MCF 10A (cell line): ENCODE results near the gene RIOK1. TPM values are rescaled to one million over a fixed set of nuclear protein-coding genes. Genes with fewer than 3 reads are reported as not detected.
"Not testable (repeated sequence)": the region's sequence is repeated elsewhere in the genome, so short reads cannot be mapped to it uniquely, and the experiment has no call there.

Experiments
- BruUV-seq: library from RNA; stranded (reverse); fragments of 400-500 nt; replicated peaks from 2 replicates; lab custom pipeline; 2021; lab: Mats Ljungman, UMichigan
- CTCF ChIA-PET: fragments of 300-600 bp; sonication (Branson Sonifier 250); formaldehyde crosslinking; extraction: SDS; loops from one replicate; lab custom pipeline; 2021; ENCODE audit warnings: antibody characterized with exemption, inconsistent platforms; lab: Yijun Ruan, JAX
- POLR2A ChIA-PET: fragments of 300-600, 350-650 bp; sonication (Branson Sonifier 250); formaldehyde crosslinking; extraction: SDS; loops from one replicate; lab custom pipeline; 2020; ENCODE audit warnings: antibody characterized with exemption, inconsistent platforms; lab: Yijun Ruan, JAX
- DNase-seq: peaks from one replicate; pipeline ENCODE4 v3.0.0-alpha.2; 2018; ENCODE audit not compliant: unreplicated experiment
- H3K27ac Mint-ChIP-seq: one replicate; pipeline ENCODE4 v1.8.0; 2022; ENCODE audit warnings: mild to moderate bottlenecking, low read depth, mixed read lengths; ENCODE audit not compliant: unreplicated experiment
- H3K27me3 Mint-ChIP-seq: one replicate; pipeline ENCODE4 v1.8.0; 2022; ENCODE audit warnings: mixed read lengths; ENCODE audit not compliant: insufficient read depth, unreplicated experiment
- H3K36me3 Mint-ChIP-seq: one replicate; pipeline ENCODE4 v1.8.0; 2022; ENCODE audit warnings: mild to moderate bottlenecking, moderate library complexity, mixed read lengths; ENCODE audit not compliant: insufficient read depth, unreplicated experiment
- H3K4me1 Mint-ChIP-seq: one replicate; pipeline ENCODE4 v1.8.0; 2022; ENCODE audit warnings: mixed read lengths; ENCODE audit not compliant: insufficient read depth, unreplicated experiment
- H3K4me3 Mint-ChIP-seq: one replicate; pipeline ENCODE4 v1.8.0; 2022; ENCODE audit warnings: mild to moderate bottlenecking, moderate library complexity, mixed read lengths; ENCODE audit not compliant: unreplicated experiment
- H3K9me3 Mint-ChIP-seq: one replicate; pipeline ENCODE4 v1.8.0; 2022; ENCODE audit warnings: mixed read lengths; ENCODE audit not compliant: unreplicated experiment
- CTCF ChIP-seq: fragments of 200-600 bp; IDR thresholded peaks from one replicate; pipeline ENCODE4 v1.8.0; 2022; ENCODE audit warnings: antibody characterized with exemption, mild to moderate bottlenecking; ENCODE audit not compliant: unreplicated experiment
- intact Hi-C: fragments of 100-400 bp; cut with micrococcal nuclease; formaldehyde crosslinking; loops from 2 replicates; pipeline ENCODE4 v1.14.1; 2022
- total RNA-seq: library from RNA; stranded (reverse); gene quantifications from 2 replicates; pipeline ENCODE4 v1.2.3, GENCODE V29; 2022

RIOK1 gene
- total RNA-seq, 1 experiment from 2014 or later: 40.9 TPM

DNA sequence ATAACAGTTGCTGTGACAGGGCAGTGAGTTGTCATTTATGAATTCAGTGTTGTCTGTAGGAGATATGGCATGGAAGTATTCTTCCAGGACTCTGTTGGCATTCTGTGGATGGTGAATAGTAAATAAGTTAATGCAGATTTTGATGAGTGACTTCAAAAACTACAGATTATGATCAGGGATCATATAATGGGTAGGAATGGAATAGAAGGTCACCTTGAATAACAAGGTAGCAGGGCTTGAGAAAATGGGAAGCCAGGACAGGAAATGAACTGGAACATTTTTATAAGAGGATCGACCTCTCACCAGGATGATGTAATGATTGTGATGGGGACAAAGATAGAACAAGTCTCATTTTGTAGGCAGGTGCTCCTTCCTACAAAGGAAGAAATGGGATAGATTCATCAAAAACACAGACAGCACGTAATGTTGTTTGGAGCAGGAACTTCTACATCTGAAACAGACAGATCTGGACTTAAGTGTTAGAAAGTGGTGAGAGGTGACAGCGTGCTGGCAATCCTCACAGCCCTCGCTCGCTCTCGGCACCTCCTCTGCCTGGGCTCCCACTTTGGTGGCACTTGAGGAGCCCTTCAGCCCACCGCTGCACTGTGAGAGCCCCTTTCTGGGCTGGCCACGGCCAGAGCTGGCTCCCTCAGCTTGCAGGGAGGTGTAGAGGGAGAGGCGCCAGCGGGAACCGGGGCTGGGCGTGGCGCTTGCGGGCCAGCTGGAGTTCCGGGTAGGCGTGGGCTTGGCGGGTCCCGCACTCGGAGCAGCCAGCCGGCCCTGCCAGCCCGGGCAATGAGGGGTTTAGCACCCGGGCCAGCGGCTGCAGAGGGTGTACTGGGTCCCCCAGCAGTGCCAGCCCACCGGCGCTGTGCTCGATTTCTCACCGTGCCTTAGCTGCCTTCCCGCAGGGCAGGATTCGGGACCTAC lies 45.8 kb upstream of the RIOK1 start:
- no peak for DNase-seq
- POLR2A ChIA-PET: no interaction called here

DNA sequence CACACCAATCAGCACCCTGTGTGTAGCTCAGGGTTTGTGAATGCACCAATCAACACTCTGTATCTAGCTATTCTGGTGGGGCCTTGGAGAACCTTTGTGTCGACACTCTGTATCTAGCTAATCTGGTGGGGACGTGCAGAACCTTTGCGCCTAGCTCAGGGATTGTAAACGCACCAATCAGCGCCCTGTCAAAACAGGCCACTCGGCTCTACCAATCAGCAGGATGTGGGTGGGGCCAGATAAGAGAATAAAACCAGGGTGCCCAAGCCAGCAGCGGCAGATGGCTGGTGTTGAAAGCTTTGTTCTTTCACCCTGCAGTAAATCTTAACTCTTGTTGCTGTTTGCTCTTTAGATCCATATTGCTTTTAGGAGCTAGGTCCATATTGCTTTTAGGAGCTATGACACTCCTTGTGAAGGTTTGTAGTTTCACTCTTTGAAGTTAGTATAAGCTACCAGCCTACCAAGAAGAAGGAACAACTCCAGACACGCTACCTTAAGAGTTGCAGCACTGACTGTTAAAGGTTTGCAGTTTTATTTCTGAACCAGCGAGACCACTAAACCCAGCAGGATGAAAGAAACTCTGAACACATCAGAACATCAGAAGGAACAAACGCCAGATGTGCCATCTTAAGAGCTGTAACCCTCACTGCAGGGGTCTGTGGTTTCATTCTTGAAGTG lies 44.7 kb upstream of the RIOK1 start:
- H3K36me3 Mint-ChIP-seq, H3K27me3 Mint-ChIP-seq, H3K27ac Mint-ChIP-seq, H3K4me3 Mint-ChIP-seq, DNase-seq, intact Hi-C loops, BruUV-seq, H3K9me3 Mint-ChIP-seq: not testable (repeated sequence)
- ChIA-PET CTCF (interaction anchor here (0.9 to 1.0 kb wide), 2 partner anchors 9 to 13 kb away, joined by 5 read pairs; no protein-coding TSS in a partner anchor), POLR2A (interaction anchor here (0.7 to 1.6 kb wide), 2 partner anchors 20 to 84 kb away, joined by 3 to 6 read pairs; no protein-coding TSS in a partner anchor)
- peaks cover 16% of the 10 kb centered on the region for H3K4me1 Mint-ChIP-seq

More for the DNA sequence above, 45.8 kb upstream of the RIOK1 start:
- H3K9me3 Mint-ChIP-seq: no peaks in the 10 kb centered on the region
- H3K36me3 Mint-ChIP-seq: peaks cover 5% of the 10 kb centered on the region
- intact Hi-C loops: no loop called here
- peaks cover 16% of the 10 kb centered on the region for H3K4me1 Mint-ChIP-seq
- no peaks in the 10 kb centered on the region for H3K27me3 Mint-ChIP-seq
- H3K27ac Mint-ChIP-seq: no peak overlapping the region
- H3K4me3 Mint-ChIP-seq: no peak overlapping the region
- CTCF ChIA-PET: interaction anchor here (0.7 to 1.0 kb wide), 2 partner anchors 8 to 828 kb away, joined by 5 read pairs; no protein-coding TSS in a partner anchor
- BruUV-seq: no TSS peak
- TF ChIP-seq CTCF: no peak

GRCh38 chr6:7347551-7347997 lies 42.0 kb upstream of the RIOK1 start:
- ChIA-PET CTCF (interaction anchor here (0.6 kb wide), 1 partner anchor 84 kb away, joined by 3 read pairs; no protein-coding TSS in a partner anchor), POLR2A (interaction anchor here (0.5 to 3.8 kb wide), 8 partner anchors 15 to 194 kb away, joined by 3 to 18 read pairs (median 3); partner anchors contain the start of genes CAGE1, DSP, RIOK1 and SSR1)
- H3K9me3 Mint-ChIP-seq, BruUV-seq, H3K36me3 Mint-ChIP-seq, H3K27me3 Mint-ChIP-seq: not testable (repeated sequence)
- DNase-seq: peak; percentile 97
- peaks cover 11% of the 10 kb centered on the region for H3K4me1 Mint-ChIP-seq
- peak overlapping the region; percentile 39 for H3K4me3 Mint-ChIP-seq
- H3K27ac Mint-ChIP-seq: peak overlapping the region; percentile 97
- intact Hi-C loops: loop anchor here (1.0 to 2.0 kb wide), 2 partner anchors 34 to 41 kb away; partner anchors contain the start of genes CAGE1, RIOK1 and SSR1

DNA sequence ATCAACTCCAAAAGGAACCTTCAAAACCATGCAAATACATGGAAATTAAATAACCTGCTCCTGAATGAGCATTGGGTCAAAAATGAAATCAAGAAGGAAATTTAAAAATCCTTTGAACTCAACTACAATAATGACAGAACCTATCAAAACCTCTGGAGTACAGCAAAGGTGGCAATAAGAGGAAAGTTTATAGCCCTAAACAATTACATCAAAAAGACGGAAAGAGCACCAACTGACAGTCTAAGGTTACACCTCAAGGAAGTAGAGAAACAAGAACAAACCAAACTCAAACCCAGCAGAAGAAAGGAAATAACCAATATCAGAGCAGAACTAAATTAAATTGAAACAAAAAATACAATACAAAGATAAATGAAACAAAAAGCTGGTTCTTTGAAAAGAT lies 39.0 kb upstream of the RIOK1 start:
- H3K4me1 Mint-ChIP-seq, BruUV-seq, intact Hi-C loops: not testable (repeated sequence)

GRCh38 chr6:7351916-7352315 lies 37.7 kb upstream of the RIOK1 start:
- H3K27ac Mint-ChIP-seq, H3K36me3 Mint-ChIP-seq, intact Hi-C loops, CTCF ChIA-PET, H3K9me3 Mint-ChIP-seq, BruUV-seq, H3K4me1 Mint-ChIP-seq, H3K27me3 Mint-ChIP-seq, H3K4me3 Mint-ChIP-seq, POLR2A ChIA-PET, DNase-seq: not testable (repeated sequence)

More for the DNA sequence above, 39.0 kb upstream of the RIOK1 start:
- POLR2A ChIA-PET, H3K27ac Mint-ChIP-seq, H3K36me3 Mint-ChIP-seq, H3K9me3 Mint-ChIP-seq, H3K27me3 Mint-ChIP-seq, DNase-seq, H3K4me3 Mint-ChIP-seq, CTCF ChIA-PET: not testable (repeated sequence)
